Subcutaneous abdominal adipose tissue (tissue), 5 donors: ENCODE measurements around the gene MYCBPAP.
A peak's percentile ranks its signal among the peaks of the same experiment; 100 is the strongest.
"Not testable (repeated sequence)": the region's sequence is repeated elsewhere in the genome, so short reads cannot be mapped to it uniquely, and the experiment has no call there.

ENCODE experiments used
- H3K27ac ChIP-seq: one replicate; pipeline ENCODE4 v1.7.0; 2013; ENCODE audit warnings: low read depth, mild to moderate bottlenecking, inconsistent platforms, low read length, moderate library complexity
- H3K27me3 ChIP-seq, 5 donors: one replicate each; pipeline ENCODE4 v1.7.0; 2013; ENCODE audit warnings: low read length in 5 of 5, inconsistent platforms in 1 of 5; ENCODE audit not compliant: control insufficient read depth in 5 of 5, insufficient read depth in 4 of 5
- H3K36me3 ChIP-seq, 5 donors: one replicate each; pipeline ENCODE4 v1.7.0; 2013; ENCODE audit warnings: low read length in 5 of 5; ENCODE audit not compliant: control insufficient read depth in 5 of 5, insufficient read depth in 5 of 5
- H3K4me1 ChIP-seq, 5 donors: one replicate each; pipeline ENCODE4 v1.7.0; 2013; ENCODE audit warnings: low read length in 5 of 5, mild to moderate bottlenecking in 3 of 5, moderate library complexity in 1 of 5; ENCODE audit not compliant: control insufficient read depth in 5 of 5, insufficient read depth in 5 of 5
- H3K4me3 ChIP-seq, 5 donors: one replicate each; pipeline ENCODE4 v1.7.0; 2013; ENCODE audit warnings: low read length in 5 of 5, low read depth in 1 of 5
- H3K9ac ChIP-seq, 5 donors: one replicate each; pipeline ENCODE4 v1.7.0; 2013; ENCODE audit warnings: low read length in 5 of 5, mild to moderate bottlenecking in 4 of 5, moderate library complexity in 3 of 5
- H3K9me3 ChIP-seq, 5 donors: one replicate each; pipeline ENCODE4 v1.7.0; 2013; ENCODE audit warnings: low read length in 5 of 5; ENCODE audit not compliant: control insufficient read depth in 5 of 5
- donor health status: healthy.
- donor health status: healthy.
- donor health status: healthy.
- donor health status: healthy.
- donor health status: healthy.

MYCBPAP gene

DNA sequence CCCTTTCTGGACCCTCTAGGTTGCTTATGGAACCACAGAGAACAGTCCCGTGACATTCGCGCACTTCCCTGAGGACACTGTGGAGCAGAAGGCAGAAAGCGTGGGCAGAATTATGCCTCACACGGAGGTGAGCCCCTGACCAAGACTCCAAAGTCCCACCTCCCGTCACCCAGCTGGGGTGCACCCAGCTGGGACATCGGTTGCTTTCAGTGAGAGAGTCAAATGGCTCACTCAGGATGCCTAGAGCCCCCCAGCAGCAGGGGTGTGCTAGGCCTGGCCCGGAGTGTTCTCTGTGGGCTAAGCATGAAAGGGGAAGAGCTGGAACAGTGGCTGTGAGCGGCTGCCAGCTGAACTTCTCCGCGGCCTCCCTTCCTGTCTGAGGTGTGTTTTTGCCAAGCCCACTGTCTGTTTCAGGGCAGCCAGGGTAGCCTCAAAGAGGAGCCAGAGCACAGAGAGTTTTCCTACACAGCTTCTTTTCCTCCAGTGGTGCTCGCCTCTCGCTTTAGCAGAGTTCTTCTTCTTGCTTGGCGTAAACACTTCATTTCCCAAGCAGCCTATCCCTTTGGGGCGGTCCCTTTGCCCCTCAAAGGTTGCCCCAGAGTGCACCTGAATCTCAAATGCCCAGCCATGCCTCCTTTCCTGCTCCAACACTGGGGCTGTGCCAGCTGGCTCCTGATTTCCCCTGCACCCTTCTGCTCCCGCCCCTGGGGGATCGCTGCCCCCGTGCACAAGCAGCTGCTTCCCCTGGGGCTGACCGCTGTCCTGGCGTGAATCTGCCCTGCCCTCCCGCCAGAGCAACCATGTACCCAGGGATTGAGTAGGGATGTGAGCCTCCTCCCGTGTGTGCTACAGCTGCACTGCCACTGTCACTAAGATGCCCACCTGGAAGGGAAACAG, 37.0 kb upstream of the MYCBPAP start:
- Histone ChIP-seq H3K9ac (no peak overlapping the region), H3K27me3 (peaks cover 6 to 20% (median 10%) of the 10 kb centered on the region in 5 donors), H3K4me3 (no peak overlapping the region), H3K27ac (no peak overlapping the region), H3K36me3 (peaks cover 3 to 40% (median 30%) of the 10 kb centered on the region in 5 donors), H3K9me3 (no peaks in the 10 kb centered on the region), H3K4me1 (peaks cover 0 to 15% (median 13%) of the 10 kb centered on the region in 5 donors)

DNA sequence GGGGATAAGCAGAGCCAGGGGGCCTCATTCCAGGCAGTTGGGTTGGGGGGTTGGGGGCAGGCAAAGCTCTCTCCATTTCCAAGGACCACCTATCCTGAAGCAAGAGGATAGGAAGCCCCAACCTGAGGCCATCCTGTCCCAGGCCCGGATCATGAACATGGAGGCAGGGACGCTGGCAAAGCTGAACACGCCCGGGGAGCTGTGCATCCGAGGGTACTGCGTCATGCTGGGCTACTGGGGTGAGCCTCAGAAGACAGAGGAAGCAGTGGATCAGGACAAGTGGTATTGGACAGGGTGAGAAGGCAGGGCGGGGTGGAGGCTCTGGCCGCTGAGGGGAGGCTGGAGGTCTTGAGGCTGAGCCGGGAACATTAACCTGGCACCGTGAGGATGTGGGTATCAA, 36.0 kb upstream of the MYCBPAP start:
- Histone ChIP-seq H3K4me3 (no peak overlapping the region), H3K36me3 (peaks cover 3 to 40% (median 29%) of the 10 kb centered on the region in 5 donors), H3K27me3 (peaks cover 6 to 12% (median 10%) of the 10 kb centered on the region in 5 donors), H3K4me1 (peaks cover 0 to 15% (median 13%) of the 10 kb centered on the region in 5 donors), H3K9me3 (no peaks in the 10 kb centered on the region), H3K9ac (no peak overlapping the region), H3K27ac (no peak overlapping the region)

DNA sequence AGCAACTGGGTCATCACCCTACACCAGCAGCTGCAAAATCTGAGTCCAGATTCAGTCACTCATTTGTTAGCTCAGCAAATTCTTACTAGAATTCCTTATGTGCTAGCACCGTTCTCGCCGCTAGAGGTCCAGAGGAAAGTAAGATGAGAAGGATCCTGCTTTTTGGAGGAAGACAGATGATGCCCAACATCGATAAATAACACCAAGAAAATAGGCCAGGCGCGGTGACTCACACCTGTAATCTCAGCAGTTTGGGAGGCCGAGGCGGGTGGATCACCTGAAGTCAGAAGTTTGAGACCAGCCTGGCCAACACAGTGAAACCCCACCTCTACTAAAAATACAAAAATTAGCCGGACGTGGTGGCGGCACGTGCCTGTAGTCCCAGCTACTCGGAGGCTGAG, 35.5 kb upstream of the MYCBPAP start:
- peaks cover 0 to 16% (median 13%) of the 10 kb centered on the region in 5 donors for H3K4me1 ChIP-seq

DNA sequence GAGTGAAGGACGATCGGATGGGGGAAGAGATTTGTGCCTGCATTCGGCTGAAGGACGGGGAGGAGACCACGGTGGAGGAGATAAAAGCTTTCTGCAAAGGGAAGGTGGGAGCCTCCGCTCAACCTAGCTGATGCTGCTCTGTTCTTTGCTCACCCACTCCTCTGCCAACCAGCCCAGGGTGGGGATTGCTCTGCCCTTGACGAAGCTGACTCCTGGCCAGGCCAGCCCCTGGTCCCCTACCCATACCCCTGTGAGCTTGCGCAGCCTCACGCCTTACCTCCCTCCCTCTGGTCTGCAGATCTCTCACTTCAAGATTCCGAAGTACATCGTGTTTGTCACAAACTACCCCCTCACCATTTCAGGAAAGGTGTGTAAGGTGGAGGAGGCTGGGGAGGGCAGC, 34.3 kb upstream of the MYCBPAP start:
- H3K27ac ChIP-seq = no peak overlapping the region

More for the DNA sequence above, 35.5 kb upstream of the MYCBPAP start:
- not testable (repeated sequence) for H3K27me3 ChIP-seq, H3K9ac ChIP-seq, H3K4me3 ChIP-seq, H3K9me3 ChIP-seq, H3K27ac ChIP-seq
- peaks cover 3 to 40% (median 29%) of the 10 kb centered on the region in 5 donors for H3K36me3 ChIP-seq

DNA sequence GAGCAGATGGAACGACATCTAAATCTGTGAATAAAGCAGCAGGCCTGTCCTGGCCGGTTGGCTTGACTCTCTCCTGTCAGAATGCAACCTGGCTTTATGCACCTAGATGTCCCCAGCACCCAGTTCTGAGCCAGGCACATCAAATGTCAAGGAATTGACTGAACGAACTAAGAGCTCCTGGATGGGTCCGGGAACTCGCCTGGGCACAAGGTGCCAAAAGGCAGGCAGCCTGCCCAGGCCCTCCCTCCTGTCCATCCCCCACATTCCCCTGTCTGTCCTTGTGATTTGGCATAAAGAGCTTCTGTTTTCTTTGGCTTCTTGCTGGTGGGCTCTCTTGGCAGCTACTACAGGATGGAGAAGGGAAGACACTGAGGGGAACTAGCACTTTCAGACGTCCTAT, 33.7 kb upstream of the MYCBPAP start:
- H3K9ac ChIP-seq = no peak overlapping the region
- no peaks in the 10 kb centered on the region for H3K27me3 ChIP-seq
- no peak overlapping the region for H3K4me3 ChIP-seq
- H3K36me3 ChIP-seq = peaks cover 3 to 40% (median 29%) of the 10 kb centered on the region in 5 donors
- no peaks in the 10 kb centered on the region for H3K9me3 ChIP-seq
- peaks cover 5 to 16% (median 13%) of the 10 kb centered on the region in 5 donors for H3K4me1 ChIP-seq
- H3K27ac ChIP-seq = no peak overlapping the region

More for the DNA sequence above, 34.3 kb upstream of the MYCBPAP start:
- Histone ChIP-seq H3K9me3 (no peaks in the 10 kb centered on the region), H3K4me1 (peaks cover 4 to 15% (median 11%) of the 10 kb centered on the region in 5 donors), H3K4me3 (no peak overlapping the region), H3K9ac (no peak overlapping the region), H3K36me3 (peaks cover 3 to 40% (median 29%) of the 10 kb centered on the region in 5 donors), H3K27me3 (no peaks in the 10 kb centered on the region)

DNA sequence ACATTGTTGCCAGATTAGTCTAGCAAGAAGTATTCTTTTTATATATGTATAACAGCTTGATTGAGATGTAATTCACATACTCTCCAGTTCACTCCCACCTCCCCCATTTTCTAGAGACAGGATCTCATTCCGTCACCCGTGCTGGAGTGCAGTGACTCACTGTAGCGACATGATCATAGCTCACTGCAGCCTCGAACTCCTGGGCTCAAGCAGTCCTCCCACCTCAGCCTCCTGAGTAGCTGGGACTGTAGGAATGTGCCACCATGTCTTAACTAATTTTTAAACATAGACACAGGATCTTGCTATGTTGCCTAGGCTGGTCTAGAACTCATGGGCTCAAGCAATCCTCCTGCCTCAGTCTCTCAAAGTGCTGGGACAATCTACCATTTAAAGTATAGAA, 32.9 kb upstream of the MYCBPAP start:
- Histone ChIP-seq H3K4me1 (peaks cover 9 to 24% (median 18%) of the 10 kb centered on the region in 5 donors), H3K27me3 (no peaks in the 10 kb centered on the region), H3K9ac (no peak overlapping the region), H3K9me3 (no peaks in the 10 kb centered on the region), H3K27ac (no peak overlapping the region), H3K36me3 (peaks cover 3 to 40% (median 32%) of the 10 kb centered on the region in 5 donors), H3K4me3 (no peak overlapping the region)

DNA sequence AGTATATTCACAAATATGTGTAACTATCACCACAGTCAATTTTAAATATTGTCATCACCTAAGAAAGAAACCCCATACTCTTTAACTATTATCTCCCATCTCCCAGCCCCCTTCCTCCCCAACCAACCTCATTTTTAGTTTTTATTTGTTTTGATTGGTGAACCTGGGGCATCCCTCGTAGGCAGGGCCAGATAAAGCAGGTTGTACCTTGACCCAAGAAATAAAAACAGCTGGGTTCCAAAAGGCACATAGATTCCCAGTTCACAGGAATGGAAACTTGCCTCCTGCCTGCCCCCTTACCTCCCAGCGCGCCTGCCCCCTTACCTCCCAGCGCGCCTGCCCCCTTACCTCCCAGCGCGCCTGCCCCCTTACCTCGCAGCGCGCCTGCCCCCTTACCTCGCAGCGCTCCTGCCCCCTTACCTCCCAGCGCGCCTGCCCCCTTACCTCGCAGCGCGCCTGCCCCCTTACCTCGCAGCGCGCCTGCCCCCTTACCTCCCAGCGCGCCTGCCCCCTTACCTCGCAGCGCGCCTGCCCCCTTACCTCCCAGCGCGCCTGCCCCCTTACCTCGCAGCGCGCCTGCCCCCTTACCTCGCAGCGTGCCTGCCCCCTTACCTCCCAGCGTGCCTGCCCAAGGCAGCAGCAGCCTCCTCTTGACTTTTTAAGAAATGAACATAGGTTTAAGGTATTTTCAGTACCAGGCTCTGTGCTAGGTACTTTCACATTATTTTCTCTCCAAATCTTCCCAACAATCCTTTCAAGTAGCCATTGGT, 32.3 kb upstream of the MYCBPAP start:
- H3K36me3 ChIP-seq = peaks cover 3 to 36% (median 32%) of the 10 kb centered on the region in 5 donors
- not testable (repeated sequence) for H3K4me3 ChIP-seq, H3K9ac ChIP-seq, H3K27ac ChIP-seq, H3K27me3 ChIP-seq, H3K9me3 ChIP-seq
- peaks cover 9 to 24% (median 21%) of the 10 kb centered on the region in 5 donors for H3K4me1 ChIP-seq

DNA sequence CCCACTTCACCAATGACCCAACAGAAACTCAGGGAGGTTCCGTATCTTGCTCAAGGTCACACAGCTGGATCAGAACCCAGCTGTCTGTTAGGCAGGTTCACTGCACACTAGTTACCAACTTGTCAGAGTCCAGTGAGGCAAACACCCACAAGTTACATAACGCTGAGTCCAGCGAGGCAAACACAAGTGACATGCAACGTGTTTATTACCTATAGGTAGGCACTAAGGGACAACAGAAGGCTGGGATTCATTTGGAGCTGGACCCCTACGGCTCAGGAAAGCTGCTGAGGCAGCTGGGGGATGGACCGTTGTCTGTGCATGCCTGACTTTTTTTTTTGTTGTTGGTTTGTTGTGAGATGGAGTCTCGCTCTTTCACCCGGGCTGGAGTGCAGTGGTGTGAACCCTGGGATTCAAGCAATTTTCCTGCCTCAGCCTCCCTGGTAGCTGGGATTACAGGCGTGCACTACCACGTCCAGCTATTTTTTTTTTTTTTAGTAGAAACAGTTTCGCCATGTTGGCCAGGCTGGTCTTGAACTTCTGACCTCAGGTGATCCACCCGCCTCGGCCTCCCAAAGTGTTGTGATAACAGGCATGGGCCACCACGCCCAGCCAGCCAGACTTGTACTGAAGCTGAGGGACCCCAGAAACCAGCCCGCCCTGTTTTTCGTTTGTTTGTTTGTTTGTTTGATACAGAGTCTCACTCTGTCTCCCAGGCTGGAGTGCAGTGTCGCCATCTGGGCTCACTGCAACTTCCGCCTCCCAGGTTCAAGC, 31.5 kb upstream of the MYCBPAP start:
- no peak overlapping the region for H3K9ac ChIP-seq

DNA sequence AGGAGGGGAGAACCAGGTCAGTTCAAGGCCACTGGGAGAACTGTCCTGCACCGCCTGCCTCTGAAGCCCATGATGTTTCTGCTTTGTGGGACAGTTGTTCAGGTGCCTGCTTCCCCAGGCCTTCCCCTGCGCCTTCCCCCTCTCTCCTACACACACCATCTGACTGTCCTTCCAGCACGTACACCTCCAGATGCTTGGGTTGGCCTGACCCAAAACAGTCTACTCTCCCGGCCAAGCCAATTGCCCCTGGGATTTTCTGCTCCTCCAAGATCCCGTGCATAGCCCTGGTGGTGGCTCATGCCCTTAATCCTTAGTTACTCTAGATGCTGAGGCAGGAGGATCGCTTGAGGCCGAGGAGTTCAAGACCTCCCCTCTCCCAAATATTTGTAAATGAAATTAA, 30.3 kb upstream of the MYCBPAP start:
- H3K9me3 ChIP-seq = no peaks in the 10 kb centered on the region
- H3K9ac ChIP-seq = peak overlapping the region; percentile 32 to 88 (median 78)
- peaks cover 3 to 25% (median 21%) of the 10 kb centered on the region in 5 donors for H3K36me3 ChIP-seq
- H3K27ac ChIP-seq = peak overlapping the region; percentile 86
- H3K4me1 ChIP-seq = peaks cover 12 to 34% (median 29%) of the 10 kb centered on the region in 5 donors
- no peaks in the 10 kb centered on the region for H3K27me3 ChIP-seq
- H3K4me3 ChIP-seq = peak overlapping the region in 4 of 5 donors; percentile 65 to 91 (median 80)

More for the DNA sequence above, 31.5 kb upstream of the MYCBPAP start:
- Histone ChIP-seq H3K9me3 (no peaks in the 10 kb centered on the region), H3K27ac (no peak overlapping the region), H3K4me1 (peaks cover 9 to 24% (median 21%) of the 10 kb centered on the region in 5 donors), H3K4me3 (no peak overlapping the region), H3K36me3 (peaks cover 3 to 28% (median 26%) of the 10 kb centered on the region in 5 donors), H3K27me3 (no peaks in the 10 kb centered on the region)
